HepG2 (cell line): ENCODE measurements around the gene INO80B. TPM values are rescaled to one million over a fixed set of nuclear protein-coding genes. Genes with fewer than 3 reads are reported as not detected.

Experiments
- CCAR2 ChIP-seq: fragments of 200-400 bp; formaldehyde crosslinking; optimal IDR thresholded peaks from 2 replicates; pipeline ENCODE3; 2018; ENCODE audit warnings: low read depth, mild to moderate bottlenecking, low read length, moderate library complexity
- HINFP ChIP-seq: sonication (generic); formaldehyde crosslinking; IDR thresholded peaks from 2 replicates; pipeline ENCODE4 v1.4.0; 2020; ENCODE audit warnings: low read depth, mild to moderate bottlenecking, missing genetic modification reagents
- HMGA1 ChIP-seq: sonication (generic); formaldehyde crosslinking; conservative IDR thresholded peaks from 2 replicates; pipeline ENCODE4 v1.4.0; 2020; ENCODE audit warnings: missing genetic modification reagents
- HOMEZ ChIP-seq: IDR thresholded peaks from 2 replicates; pipeline ENCODE4 v1.6.1; 2016; ENCODE audit warnings: low read depth
- LCORL ChIP-seq, 2 experiments: fragments of 450-650 bp in 1 of 2; sonication (generic) in 1 of 2; formaldehyde crosslinking in 1 of 2; IDR thresholded peaks; 2 replicates each; pipeline versions ENCODE4 v1.5.0 to v1.6.1; 2017 to 2020; ENCODE audit warnings: antibody characterized with exemption in 1 of 2, missing genetic modification reagents in 1 of 2
- MAFK ChIP-seq, 2 experiments: IDR thresholded peaks in 1 of 2; conservative IDR thresholded peaks in 1 of 2; 2 replicates each; pipeline ENCODE4 v1.6.1; 2011; ENCODE audit warnings: improper control_type of control experiment in 2 of 2, low read length in 2 of 2
- MLLT10 ChIP-seq: sonication (generic); formaldehyde crosslinking; IDR thresholded peaks from 2 replicates; pipeline ENCODE4 v1.4.0; 2020; ENCODE audit warnings: missing genetic modification reagents
- MLX ChIP-seq: IDR thresholded peaks from 2 replicates; pipeline ENCODE4 v1.6.1; 2016
- NR0B2 ChIP-seq: sonication (generic); formaldehyde crosslinking; IDR thresholded peaks from 2 replicates; pipeline ENCODE4 v1.4.0; 2020; ENCODE audit warnings: mild to moderate bottlenecking, missing genetic modification reagents
- NR2F2 ChIP-seq: IDR thresholded peaks from 2 replicates; pipeline ENCODE4 v1.6.1; 2012; ENCODE audit warnings: low read depth, inconsistent platforms, borderline replicate concordance
- PHF5A ChIP-seq: IDR thresholded peaks from one replicate; pipeline ENCODE4 v1.6.1; 2018; ENCODE audit warnings: low read depth, missing genetic modification reagents; ENCODE audit not compliant: unreplicated experiment
- RXRA ChIP-seq: sonication (generic); formaldehyde crosslinking; IDR thresholded peaks from 2 replicates; pipeline ENCODE4 v1.5.1; 2020; ENCODE audit warnings: missing genetic modification reagents
- SATB2 ChIP-seq: sonication (generic); formaldehyde crosslinking; IDR thresholded peaks from 2 replicates; pipeline ENCODE4 v1.5.0; 2020; ENCODE audit warnings: missing genetic modification reagents
- ZC3H13 ChIP-seq: sonication (generic); formaldehyde crosslinking; IDR thresholded peaks from 2 replicates; pipeline ENCODE4 v1.8.1; 2023; ENCODE audit warnings: mild to moderate bottlenecking, missing genetic modification reagents, moderate library complexity
- ZMYM2 ChIP-seq: sonication (generic); formaldehyde crosslinking; IDR thresholded peaks from 2 replicates; pipeline ENCODE4 v1.8.0; 2022; ENCODE audit warnings: mild to moderate bottlenecking, missing genetic modification reagents
- ZNF234 ChIP-seq: sonication (generic); formaldehyde crosslinking; conservative IDR thresholded peaks from 2 replicates; pipeline ENCODE4 v1.5.1; 2020; ENCODE audit warnings: mild to moderate bottlenecking, missing genetic modification reagents
- ZNF547 ChIP-seq: sonication (generic); formaldehyde crosslinking; IDR thresholded peaks from 2 replicates; pipeline ENCODE4 v1.5.1; 2020; ENCODE audit warnings: mild to moderate bottlenecking, missing genetic modification reagents
- ZNF572 ChIP-seq: sonication (generic); formaldehyde crosslinking; IDR thresholded peaks from 2 replicates; pipeline ENCODE4 v1.5.1; 2020; ENCODE audit warnings: mild to moderate bottlenecking, missing genetic modification reagents
- ZNF619 ChIP-seq: sonication (generic); formaldehyde crosslinking; IDR thresholded peaks from 2 replicates; pipeline ENCODE4 v1.4.0; 2020; ENCODE audit warnings: mild to moderate bottlenecking, missing genetic modification reagents
- ZNF639 ChIP-seq: conservative IDR thresholded peaks from 2 replicates; pipeline ENCODE4 v1.6.1; 2018; ENCODE audit warnings: missing genetic modification reagents
- ZNF850 ChIP-seq: sonication (generic); formaldehyde crosslinking; conservative IDR thresholded peaks from 2 replicates; pipeline ENCODE4 v1.9.0; 2021; ENCODE audit warnings: mild to moderate bottlenecking, missing genetic modification reagents
- ZNF883 ChIP-seq: sonication (generic); formaldehyde crosslinking; IDR thresholded peaks from 2 replicates; pipeline ENCODE4 v1.5.1; 2020; ENCODE audit warnings: mild to moderate bottlenecking, missing genetic modification reagents; ENCODE audit errors: not compliant biosample characterization
- ZSCAN12 ChIP-seq: sonication (generic); formaldehyde crosslinking; IDR thresholded peaks from 2 replicates; pipeline ENCODE4 v1.9.0; 2021; ENCODE audit warnings: mild to moderate bottlenecking, missing genetic modification reagents
- polyA plus RNA-seq, 8 experiments: library from polyadenylated mRNA; depleted of rRNA in 3 of 8; stranded (reverse) in 7 of 8; unstranded in 1 of 8; fragments of >200 nt; fragmentation: Illumina TruSeq in 4 of 8; extraction: Trizol in 4 of 8; gene quantifications; 2 replicates each; pipeline versions ENCODE4 v1.2.1 to v1.2.3, GENCODE V29; 2011 to 2016; ENCODE audit warnings: low read depth in 4 of 8, missing spikeins in 1 of 8, mixed read lengths in 1 of 8; ENCODE audit not compliant: insufficient read depth in 1 of 8
- total RNA-seq, 5 experiments: library from RNA; depleted of rRNA; stranded (reverse); fragments of >200 nt; fragmentation: Illumina TruSeq; extraction: Trizol; gene quantifications; 2 replicates each; pipeline ENCODE4 v1.2.3, GENCODE V29; 2016; ENCODE audit warnings: low read depth in 1 of 5

The INO80B gene
- total and polyA plus RNA-seq, 2 of the 13 experiments (the other 11 are each of a cell fraction or from before 2014, with no cell fraction given): 6.2 to 14.5 TPM

GRCh38 chr2:74447230-74447999 lies 7.5 kb upstream of the INO80B start (continued):
- TF ChIP-seq ZNF234 (CRISPR knock-in tag) (no peak), LCORL (IDR thresholded peaks at IDR 0.05) (peak; percentile 55), LCORL (CRISPR knock-in tag; IDR thresholded peaks at IDR 0.05) (peak; percentile 95), HMGA1 (no peak), NR0B2 (CRISPR knock-in tag) (no peak), HINFP (CRISPR knock-in tag) (no peak), ZNF572 (no peak), SATB2 (no peak), ZMYM2 (CRISPR knock-in tag) (no peak), ZC3H13 (CRISPR knock-in tag) (no peak), ZNF639 (no peak), CCAR2 (no peak), RXRA (CRISPR knock-in tag) (no peak), HOMEZ (CRISPR knock-in tag) (peak; percentile 11; the same call in 1 of the 2 replicates), ZNF547 (CRISPR knock-in tag) (no peak), MAFK (conservative IDR thresholded peaks at IDR 0.05 in 1 of 2, IDR thresholded peaks at IDR 0.05 in 1 of 2; ENCODE audit: low read length in 2 of 2) (no peak), PHF5A (no peak), ZNF850 (CRISPR knock-in tag) (no peak), MLX (CRISPR knock-in tag) (no peak; the same call in 1 of the 2 replicates), ZNF883 (CRISPR knock-in tag) (no peak), NR2F2 (no peak), MLLT10 (no peak), ZNF619 (CRISPR knock-in tag) (no peak), ZSCAN12 (CRISPR knock-in tag) (no peak)
